Muscle layer of duodenum (tissue), 2 donors: ENCODE measurements around the gene TFAP2C.

Source experiments
- H3K27ac ChIP-seq: one replicate; pipeline ENCODE4 v1.7.0; 2013; ENCODE audit warnings: mild to moderate bottlenecking, low read length
- H3K27me3 ChIP-seq: one replicate; pipeline ENCODE4 v1.7.0; 2013; ENCODE audit warnings: low read depth, mild to moderate bottlenecking, control low read depth, low read length
- H3K36me3 ChIP-seq, 2 donors: one replicate each; pipeline ENCODE4 v1.7.0; 2013; ENCODE audit warnings: low read length in 2 of 2, control low read depth in 1 of 2, mild to moderate bottlenecking in 1 of 2; ENCODE audit not compliant: insufficient read depth in 2 of 2, control insufficient read depth in 1 of 2
- H3K4me1 ChIP-seq, 2 donors: one replicate each; pipeline ENCODE4 v1.7.0; 2013; ENCODE audit warnings: low read length in 2 of 2, mild to moderate bottlenecking in 2 of 2, control low read depth in 1 of 2, moderate library complexity in 1 of 2; ENCODE audit not compliant: insufficient read depth in 2 of 2, control insufficient read depth in 1 of 2
- H3K4me3 ChIP-seq, 2 donors: one replicate each; pipeline ENCODE4 v1.7.0; 2013; ENCODE audit warnings: low read length in 2 of 2, low read depth in 1 of 2, mild to moderate bottlenecking in 1 of 2
- H3K9me3 ChIP-seq, 2 donors: one replicate each; pipeline ENCODE4 v1.7.0; 2013; ENCODE audit warnings: low read length in 2 of 2, control low read depth in 1 of 2, mild to moderate bottlenecking in 1 of 2; ENCODE audit not compliant: control insufficient read depth in 1 of 2
- donor health status: healthy.

Gene TFAP2C

DNA sequence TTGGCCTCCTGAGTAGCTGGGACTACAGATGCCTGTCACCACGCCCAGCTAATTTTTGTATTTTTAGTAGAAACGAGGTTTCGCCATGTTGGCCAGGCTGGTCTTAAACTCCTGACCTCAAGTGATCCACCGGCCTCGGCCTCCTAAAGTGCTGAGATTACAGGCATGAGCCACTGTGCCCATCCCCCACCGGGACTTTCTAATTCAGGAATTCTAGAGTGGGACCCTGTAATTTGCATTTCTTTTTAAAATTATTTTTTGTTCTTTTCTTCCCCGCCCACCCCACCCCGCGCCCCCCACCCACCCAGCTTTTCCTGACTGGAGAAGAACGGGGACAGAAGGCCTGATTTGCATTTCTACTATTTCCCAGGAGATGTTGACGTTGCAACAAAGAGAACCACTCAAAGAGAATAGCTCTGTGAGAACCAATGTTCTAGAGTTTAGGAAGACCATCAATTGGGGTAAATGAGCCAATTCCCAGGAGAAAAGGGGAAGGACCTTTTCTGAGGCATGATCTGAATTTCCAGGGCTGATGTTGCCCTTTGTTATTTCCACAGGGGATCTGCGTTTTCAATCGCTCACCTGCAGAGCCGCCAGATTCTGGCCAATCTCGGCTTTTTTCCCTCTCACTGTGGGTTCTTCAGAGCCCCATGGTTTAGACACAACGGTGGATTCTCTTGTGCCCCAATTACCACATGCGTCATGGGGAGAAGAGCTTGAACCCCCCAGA lies 33.2 kb upstream of the TFAP2C start:
- H3K27me3 ChIP-seq, result no peaks in the 10 kb centered on the region
- H3K4me1 ChIP-seq, result no peaks in the 10 kb centered on the region
- no peaks in the 10 kb centered on the region for H3K9me3 ChIP-seq
- H3K4me3 ChIP-seq, result no peak overlapping the region
- H3K27ac ChIP-seq, result no peak overlapping the region
- H3K36me3 ChIP-seq, result no peaks in the 10 kb centered on the region

- no peaks in the 10 kb centered on the region for H3K36me3 ChIP-seq
Measured at GRCh38 chr20:56601166-56601565, 27.9 kb upstream of the TFAP2C start.

DNA sequence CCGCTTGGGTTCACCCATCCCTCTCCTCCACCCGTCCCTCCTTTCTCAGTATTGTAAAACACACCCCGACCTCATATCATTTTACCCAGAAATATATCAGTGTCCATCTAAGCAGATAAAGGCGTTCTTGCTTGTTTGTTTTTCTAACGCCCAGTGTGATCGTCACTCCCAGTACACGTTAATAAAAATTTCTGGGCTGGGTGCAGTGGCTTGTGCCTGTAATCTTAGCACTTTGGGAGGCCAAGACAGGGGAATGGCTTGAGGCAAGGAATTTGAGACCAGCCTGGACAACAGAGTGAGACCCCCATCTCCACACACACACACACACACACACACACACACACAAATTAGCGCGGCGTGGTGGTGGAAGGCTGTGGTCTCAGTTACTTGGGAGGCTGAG lies 24.4 kb upstream of the TFAP2C start:
- Histone ChIP-seq H3K27ac (no peak overlapping the region), H3K4me3 (no peak overlapping the region), H3K27me3 (no peaks in the 10 kb centered on the region), H3K9me3 (no peaks in the 10 kb centered on the region), H3K36me3 (no peaks in the 10 kb centered on the region), H3K4me1 (no peaks in the 10 kb centered on the region)

More at GRCh38 chr20:56601166-56601565, 27.9 kb upstream of the TFAP2C start:
- no peaks in the 10 kb centered on the region for H3K27me3 ChIP-seq
- H3K27ac ChIP-seq, result no peak overlapping the region
- no peak overlapping the region for H3K4me3 ChIP-seq
- H3K4me1 ChIP-seq, result no peaks in the 10 kb centered on the region
- H3K9me3 ChIP-seq, result no peaks in the 10 kb centered on the region

DNA sequence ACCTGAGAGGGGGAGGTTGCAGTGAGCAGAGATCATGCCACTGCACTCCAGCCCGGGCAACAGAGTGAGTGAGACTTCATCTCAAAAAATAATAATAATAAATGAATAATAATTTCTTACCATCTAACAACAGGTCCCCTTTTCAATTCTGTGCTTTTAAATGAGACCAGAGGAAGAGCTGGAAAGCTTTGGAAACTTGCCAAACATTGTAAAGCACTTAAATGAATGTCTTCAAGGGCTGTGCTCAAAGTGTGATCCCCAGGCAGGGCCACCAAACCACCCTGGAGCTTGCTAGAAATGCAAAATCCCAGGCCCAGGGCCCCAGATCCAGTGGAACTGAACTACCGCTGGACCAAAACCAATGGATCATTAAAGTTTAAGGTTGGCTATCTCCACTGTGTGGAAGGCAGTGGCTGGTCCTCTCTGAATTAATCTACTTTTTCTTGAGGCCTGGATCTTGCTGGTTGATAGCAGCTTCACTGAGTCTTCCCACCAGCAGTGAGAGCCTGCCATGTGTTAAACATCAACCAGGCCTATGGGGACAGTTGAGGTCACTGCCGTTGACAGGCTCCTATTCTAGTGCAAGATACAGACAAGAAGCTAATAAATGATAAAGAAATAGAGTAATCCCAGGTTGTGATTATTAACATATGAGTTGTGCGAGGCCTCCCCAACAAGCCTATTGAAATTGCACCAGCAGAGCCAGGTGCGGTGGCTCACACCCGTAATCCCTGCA lies 23.7 kb upstream of the TFAP2C start:
- no peaks in the 10 kb centered on the region for H3K36me3 ChIP-seq
- no peaks in the 10 kb centered on the region for H3K4me1 ChIP-seq
- H3K27me3 ChIP-seq, result no peaks in the 10 kb centered on the region
- no peak overlapping the region for H3K4me3 ChIP-seq
- no peak overlapping the region for H3K27ac ChIP-seq
- H3K9me3 ChIP-seq, result no peaks in the 10 kb centered on the region

- no peaks in the 10 kb centered on the region for H3K9me3 ChIP-seq
- H3K27ac ChIP-seq, result no peak overlapping the region
- no peaks in the 10 kb centered on the region for H3K27me3 ChIP-seq
Measured at GRCh38 chr20:56606174-56606945, 22.7 kb upstream of the TFAP2C start.

GRCh38 chr20:56607061-56607704 lies 21.9 kb upstream of the TFAP2C start:
- no peaks in the 10 kb centered on the region for H3K27me3 ChIP-seq
- no peaks in the 10 kb centered on the region for H3K36me3 ChIP-seq
- H3K27ac ChIP-seq, result no peak overlapping the region
- no peaks in the 10 kb centered on the region for H3K9me3 ChIP-seq
- H3K4me1 ChIP-seq, result no peaks in the 10 kb centered on the region
- H3K4me3 ChIP-seq, result no peak overlapping the region

More at GRCh38 chr20:56606174-56606945, 22.7 kb upstream of the TFAP2C start:
- no peaks in the 10 kb centered on the region for H3K4me1 ChIP-seq
- no peaks in the 10 kb centered on the region for H3K36me3 ChIP-seq
- no peak overlapping the region for H3K4me3 ChIP-seq

DNA sequence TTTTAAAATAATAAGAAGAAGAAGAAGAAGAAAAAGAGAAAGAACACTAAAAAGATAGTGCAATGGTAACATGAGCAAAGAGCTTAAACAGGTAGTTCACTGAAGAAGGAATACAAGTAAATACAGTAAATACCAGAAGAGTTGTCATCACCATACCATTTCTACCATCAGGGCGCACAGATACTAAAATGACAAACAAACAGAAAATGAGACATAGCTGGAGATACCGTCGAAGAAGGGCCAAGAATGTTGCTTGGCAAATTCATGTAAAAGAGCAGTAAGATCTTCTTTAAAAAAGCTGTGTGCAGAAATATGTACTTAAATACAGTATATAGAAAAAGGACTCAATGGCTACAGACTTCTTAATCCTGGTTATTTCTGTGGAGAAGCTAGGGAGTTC lies 20.7 kb upstream of the TFAP2C start:
- H3K36me3 ChIP-seq, result no peaks in the 10 kb centered on the region

GRCh38 chr20:56609321-56609720 lies 19.8 kb upstream of the TFAP2C start:
- Histone ChIP-seq H3K27ac (no peak overlapping the region), H3K27me3 (no peaks in the 10 kb centered on the region)

More for the DNA sequence above, 20.7 kb upstream of the TFAP2C start:
- no peak overlapping the region for H3K4me3 ChIP-seq
- H3K27me3 ChIP-seq, result no peaks in the 10 kb centered on the region
- no peaks in the 10 kb centered on the region for H3K9me3 ChIP-seq
- no peak overlapping the region for H3K27ac ChIP-seq
- no peaks in the 10 kb centered on the region for H3K4me1 ChIP-seq

DNA sequence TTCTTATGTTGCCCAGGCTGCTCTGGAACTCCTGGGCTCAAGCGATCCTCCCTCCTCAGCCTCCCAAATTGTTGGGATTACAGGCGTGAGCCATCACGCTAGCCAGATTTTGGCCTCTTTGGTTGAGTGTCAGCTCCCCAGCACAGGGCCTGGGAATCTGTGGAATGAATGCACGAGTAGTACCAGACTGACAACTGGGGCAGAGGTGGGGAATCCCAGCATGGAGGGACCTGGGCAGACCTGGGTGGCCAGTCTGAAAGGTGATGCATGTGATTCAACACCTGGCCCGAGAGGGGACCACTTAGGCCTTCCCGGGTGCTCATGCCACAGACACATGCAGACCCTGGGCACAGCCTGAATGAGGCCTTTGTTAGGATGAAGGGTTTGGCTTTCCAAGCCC lies 19.0 kb upstream of the TFAP2C start:
- H3K36me3 ChIP-seq, result no peaks in the 10 kb centered on the region
- no peaks in the 10 kb centered on the region for H3K27me3 ChIP-seq
- no peak overlapping the region for H3K27ac ChIP-seq
- H3K4me3 ChIP-seq, result no peak overlapping the region
- H3K9me3 ChIP-seq, result no peaks in the 10 kb centered on the region
- H3K4me1 ChIP-seq, result no peaks in the 10 kb centered on the region

More at GRCh38 chr20:56609321-56609720, 19.8 kb upstream of the TFAP2C start:
- Histone ChIP-seq H3K9me3 (no peaks in the 10 kb centered on the region), H3K36me3 (no peaks in the 10 kb centered on the region), H3K4me3 (no peak overlapping the region), H3K4me1 (no peaks in the 10 kb centered on the region)

DNA sequence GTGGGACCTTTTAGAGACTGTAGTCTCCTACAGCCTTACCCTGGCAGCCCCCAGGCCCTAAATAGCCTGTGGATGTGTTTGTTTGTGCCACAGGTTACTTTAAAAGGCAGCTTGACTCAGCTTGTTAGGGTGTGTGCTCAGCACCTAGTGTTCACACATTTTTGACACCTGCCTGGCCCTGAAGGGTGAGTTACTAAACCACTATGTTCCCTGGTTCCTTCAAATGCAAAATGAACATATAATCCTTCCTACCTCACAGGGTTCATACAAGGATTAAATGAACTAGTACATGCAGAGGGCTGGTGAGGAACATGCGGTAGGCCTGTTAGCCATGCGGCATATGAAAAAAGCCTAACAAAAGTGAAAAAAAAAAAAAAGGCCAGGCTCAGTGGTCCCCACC lies 14.9 kb upstream of the TFAP2C start:
- H3K4me1 ChIP-seq, result no peaks in the 10 kb centered on the region

GRCh38 chr20:56616716-56617115 lies 12.4 kb upstream of the TFAP2C start:
- H3K4me1 ChIP-seq, result no peaks in the 10 kb centered on the region
- H3K27me3 ChIP-seq, result no peaks in the 10 kb centered on the region
- no peak overlapping the region for H3K27ac ChIP-seq
- H3K9me3 ChIP-seq, result no peaks in the 10 kb centered on the region
- no peak overlapping the region for H3K4me3 ChIP-seq
- H3K36me3 ChIP-seq, result no peaks in the 10 kb centered on the region

More for the DNA sequence above, 14.9 kb upstream of the TFAP2C start:
- H3K27ac ChIP-seq, result no peak overlapping the region
- H3K36me3 ChIP-seq, result no peaks in the 10 kb centered on the region
- H3K27me3 ChIP-seq, result no peaks in the 10 kb centered on the region
- no peaks in the 10 kb centered on the region for H3K9me3 ChIP-seq
- no peak overlapping the region for H3K4me3 ChIP-seq
